Central memory CD4-positive, alpha-beta T cell (primary cell): ENCODE data around the gene NKAIN4.
A peak's percentile ranks its signal among the peaks of the same experiment; 100 is the strongest.
"Not testable (repeated sequence)": the region's sequence is repeated elsewhere in the genome, so short reads cannot be mapped to it uniquely, and the experiment has no call there.

Experiments used
- DNase-seq: peaks from one replicate; pipeline ENCODE4 v3.0.0; 2022

Gene NKAIN4

DNA sequence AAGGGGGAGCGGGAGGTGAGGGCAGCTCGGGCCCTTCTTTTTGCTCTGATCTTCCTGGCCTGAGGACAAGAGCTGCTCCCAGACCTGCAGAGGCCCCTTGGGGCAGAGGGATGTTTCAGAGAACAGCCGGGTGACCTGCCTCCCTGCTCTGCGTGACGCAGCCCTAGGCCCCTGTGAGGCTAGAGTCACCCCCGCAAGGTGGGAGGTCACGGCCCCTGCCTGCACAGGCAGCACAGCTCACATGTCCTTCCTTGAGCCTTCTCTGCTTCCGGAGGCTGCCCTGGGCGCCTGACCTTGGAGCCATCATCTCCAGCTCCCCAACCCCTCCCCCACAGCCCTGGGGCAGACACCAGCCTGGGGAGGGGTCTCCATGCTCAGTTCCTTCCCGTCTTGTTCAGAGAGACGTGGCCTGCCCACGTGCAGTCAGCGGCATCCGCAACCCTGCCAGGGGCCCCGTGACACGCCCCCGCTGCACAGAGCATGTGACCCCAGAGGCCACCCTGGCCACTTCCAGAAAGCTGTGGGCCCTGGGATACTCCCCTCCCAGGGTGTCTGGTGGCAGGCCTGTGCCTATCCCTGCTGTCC is 18.8 kb downstream of the NKAIN4 start, which contains the start of gene BIRC7:
Gene BIRC7 (plus strand): TSS at position 507 of the 585 bp plus-strand sequence. CDS start 192 bp downstream, outside the sequence.
- no peak for DNase-seq

DNA sequence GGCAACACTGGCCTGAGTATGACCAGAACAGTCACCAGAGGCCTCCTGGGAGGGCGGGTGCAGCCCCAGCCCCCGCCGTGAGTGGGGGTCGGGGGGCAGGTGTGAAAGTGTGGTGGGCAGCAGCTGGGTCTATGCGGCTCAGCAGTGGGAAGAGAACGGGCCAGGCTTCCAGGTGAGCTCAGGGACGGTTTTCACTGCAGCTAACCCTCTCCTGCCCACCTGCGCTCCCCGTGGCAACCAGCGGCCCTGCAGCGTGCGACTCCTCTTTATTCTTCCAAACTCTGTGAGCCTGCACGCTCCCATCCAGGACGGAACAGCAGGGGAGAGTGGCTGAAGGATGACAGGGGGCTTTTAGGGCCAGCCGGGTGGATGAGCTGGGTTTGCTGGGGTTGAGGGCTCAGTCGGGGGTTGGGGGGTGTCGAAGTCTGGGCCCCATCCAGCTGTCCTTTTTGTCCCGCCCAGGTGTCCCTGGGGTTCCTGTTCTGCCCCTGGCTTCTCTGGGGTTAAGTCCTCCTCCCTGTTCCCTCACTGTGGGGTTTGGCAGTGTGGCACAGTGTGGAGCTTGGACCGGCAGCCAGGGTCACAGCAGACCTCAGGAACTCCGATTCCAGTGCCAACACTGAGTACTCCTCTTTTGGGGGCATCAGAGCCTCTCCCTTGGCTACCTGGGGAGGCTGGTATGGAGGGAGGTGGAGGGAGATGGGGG is 19.4 kb downstream of the NKAIN4 start:
- no peak for DNase-seq

GRCh38 chr20:63233924-63234323 is 20.3 kb downstream of the NKAIN4 start:
- DNase-seq = no peak

DNA sequence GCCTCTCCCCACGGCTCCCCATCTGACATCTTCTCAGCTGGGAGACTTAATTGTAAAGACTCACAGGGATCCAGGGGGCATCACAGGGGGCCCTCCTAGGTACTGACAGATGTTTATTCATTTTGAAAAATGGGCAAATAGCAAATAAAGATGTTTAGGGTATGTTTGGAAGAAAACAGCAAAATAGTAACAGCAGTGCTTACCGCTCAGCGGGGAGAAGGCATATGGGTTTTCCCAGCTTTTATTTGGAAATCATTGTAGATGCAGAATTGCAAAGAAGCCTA is 21.3 kb downstream of the NKAIN4 start:
- DNase-seq = no peak

- no peak for DNase-seq
Measured at GRCh38 chr20:63232235-63233060, 21.8 kb downstream of the NKAIN4 start.

DNA sequence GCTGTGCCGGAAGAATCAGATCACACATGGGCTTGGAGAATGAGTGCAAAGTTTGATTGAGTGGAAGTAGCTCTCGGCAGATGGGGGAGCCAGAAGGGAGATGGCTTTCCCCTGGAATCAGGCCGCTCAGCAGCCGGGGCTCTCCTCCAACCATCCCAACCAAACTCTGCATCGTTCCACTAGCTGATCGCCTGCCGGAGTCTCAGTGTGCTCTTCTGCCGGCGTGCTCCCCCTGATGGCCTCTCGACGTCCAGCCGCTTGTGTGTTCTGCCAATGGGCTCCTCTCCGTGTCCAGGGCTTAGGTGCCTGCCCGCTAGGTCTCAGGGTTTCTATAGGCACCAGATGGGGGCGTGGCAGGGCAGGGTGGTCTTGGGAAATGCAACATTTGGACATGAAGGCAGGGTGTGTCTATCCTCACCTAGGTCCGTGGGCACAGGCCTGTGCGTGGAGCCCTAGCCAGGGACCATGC is 23.4 kb downstream of the NKAIN4 start:
- no peak for DNase-seq

GRCh38 chr20:63228806-63229205 is 25.5 kb downstream of the NKAIN4 start:
- no peak for DNase-seq

- no peak for DNase-seq
Measured at GRCh38 chr20:63227260-63227659, 27.0 kb downstream of the NKAIN4 start.

DNA sequence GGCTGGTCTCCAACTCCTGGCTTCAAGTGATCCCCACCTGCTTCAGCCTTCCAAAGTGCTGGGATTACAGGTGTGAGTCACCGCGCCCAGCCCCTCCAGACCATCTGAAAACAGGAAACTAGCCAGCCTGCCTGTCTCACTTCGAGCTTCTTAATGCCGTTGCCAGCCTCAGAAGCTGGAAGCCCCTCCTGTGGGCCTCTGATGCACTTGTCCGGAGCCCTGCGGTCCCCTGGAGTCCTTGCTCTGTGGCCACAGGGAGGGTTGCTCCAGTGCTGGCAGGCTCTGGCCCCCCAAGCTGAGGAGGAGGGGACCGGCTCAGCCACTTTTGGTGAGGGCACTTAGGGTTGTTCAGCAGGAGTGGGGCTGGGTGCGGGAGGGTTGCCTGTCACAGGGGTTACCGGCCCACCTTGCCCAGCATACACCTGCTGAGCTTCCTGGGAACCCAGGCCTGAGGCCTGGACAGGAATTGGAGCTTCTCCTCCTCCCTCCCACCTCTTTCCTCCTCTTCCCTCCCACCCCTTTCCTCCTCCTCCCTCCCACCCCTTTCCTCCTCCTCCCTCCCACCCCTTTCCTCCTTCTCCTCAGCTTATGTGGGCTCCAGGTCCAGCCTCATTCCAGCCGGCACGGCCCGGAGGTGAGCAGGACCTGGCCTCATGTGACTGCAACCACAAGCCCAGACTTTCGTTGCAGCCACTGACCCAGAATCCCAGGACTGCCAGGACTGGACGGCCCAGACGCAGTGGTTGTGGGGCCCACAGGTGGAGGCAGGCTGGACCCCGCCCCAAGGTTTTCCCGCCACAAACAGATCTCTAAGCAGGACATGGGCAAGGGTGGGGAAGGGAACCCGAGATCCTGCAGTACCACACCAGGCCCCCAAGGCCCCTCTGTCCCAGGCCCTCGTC is 28.0 kb downstream of the NKAIN4 start:
- DNase-seq = no peak

GRCh38 chr20:63225082-63225454 is 29.2 kb downstream of the NKAIN4 start:
- DNase-seq = no peak

DNA sequence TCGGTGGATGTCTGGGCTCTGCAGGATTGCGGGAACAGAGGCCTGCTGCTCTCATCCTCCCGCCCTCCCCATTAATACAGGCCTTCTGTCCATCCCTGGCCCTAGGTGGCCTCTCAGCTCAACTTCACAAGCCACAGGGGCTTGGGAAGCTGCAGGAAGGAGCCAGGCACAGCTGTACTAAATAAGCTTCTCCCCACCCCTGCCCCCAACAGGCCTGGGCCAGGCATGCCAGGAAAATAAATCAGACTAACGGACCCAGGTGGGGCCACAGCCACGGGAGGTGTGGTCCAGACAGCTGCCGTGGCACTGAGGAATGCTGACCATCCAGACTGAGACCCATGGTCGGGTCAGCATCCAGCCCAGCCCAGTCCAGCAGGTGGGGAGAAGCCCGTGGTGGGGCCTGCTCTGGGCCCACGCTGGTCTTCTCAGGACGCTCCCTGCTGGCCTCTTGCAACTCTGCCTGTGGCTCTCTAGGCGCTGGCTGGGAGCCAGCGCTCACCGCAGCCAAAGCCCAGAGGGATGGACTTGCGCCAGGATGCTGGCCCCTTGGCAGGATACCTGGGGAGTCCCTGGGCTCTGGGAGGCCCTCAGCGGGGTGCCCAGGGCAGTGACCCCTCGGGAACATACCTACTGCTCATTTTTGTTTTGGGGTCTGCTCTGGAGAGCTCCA is 29.7 kb downstream of the NKAIN4 start:
- DNase-seq = no peak

- no peak for DNase-seq
Measured at GRCh38 chr20:63223826-63224207, 30.4 kb downstream of the NKAIN4 start.

- peak; percentile 21 for DNase-seq
Measured at GRCh38 chr20:63223121-63223825, 31.0 kb downstream of the NKAIN4 start.

GRCh38 chr20:63222541-63222940 is 31.7 kb downstream of the NKAIN4 start:
- DNase-seq = no peak

GRCh38 chr20:63221400-63222053 is 32.7 kb downstream of the NKAIN4 start:
- not testable (repeated sequence) for DNase-seq

DNA sequence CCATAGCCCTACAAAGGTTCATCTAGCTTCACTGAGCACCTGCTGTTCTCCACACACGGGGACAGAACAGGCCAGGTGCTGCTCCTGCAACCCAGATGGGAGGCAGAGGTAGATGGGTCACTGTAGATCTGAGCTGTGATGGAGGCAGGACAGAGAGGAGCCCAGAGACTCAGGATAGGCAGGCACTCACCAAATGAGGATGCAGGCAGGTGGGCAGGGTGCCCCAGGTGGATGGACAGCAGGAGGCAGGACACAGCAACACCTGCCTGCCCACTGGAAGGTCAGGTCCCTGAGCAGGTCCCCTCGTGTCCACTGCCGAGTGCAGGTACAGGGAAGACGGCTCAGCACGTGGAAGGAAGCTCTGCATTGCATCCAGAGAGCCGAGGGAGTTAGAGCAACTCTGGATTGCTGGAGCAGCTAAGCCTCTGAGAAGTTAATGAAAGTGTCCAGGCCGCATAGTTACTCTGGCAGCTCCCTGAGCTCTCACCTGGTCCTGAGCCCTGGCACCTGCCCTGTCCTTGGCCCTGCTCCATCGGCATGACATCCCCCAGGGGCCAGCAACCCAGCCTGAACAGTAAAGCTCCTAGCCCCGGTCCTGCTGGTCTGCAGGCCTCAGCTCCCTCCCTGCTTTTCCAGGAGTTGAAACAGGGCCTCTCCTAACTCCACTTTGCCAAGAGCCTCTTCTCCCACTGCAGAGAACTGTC is 33.4 kb downstream of the NKAIN4 start:
- DNase-seq = no peak

DNA sequence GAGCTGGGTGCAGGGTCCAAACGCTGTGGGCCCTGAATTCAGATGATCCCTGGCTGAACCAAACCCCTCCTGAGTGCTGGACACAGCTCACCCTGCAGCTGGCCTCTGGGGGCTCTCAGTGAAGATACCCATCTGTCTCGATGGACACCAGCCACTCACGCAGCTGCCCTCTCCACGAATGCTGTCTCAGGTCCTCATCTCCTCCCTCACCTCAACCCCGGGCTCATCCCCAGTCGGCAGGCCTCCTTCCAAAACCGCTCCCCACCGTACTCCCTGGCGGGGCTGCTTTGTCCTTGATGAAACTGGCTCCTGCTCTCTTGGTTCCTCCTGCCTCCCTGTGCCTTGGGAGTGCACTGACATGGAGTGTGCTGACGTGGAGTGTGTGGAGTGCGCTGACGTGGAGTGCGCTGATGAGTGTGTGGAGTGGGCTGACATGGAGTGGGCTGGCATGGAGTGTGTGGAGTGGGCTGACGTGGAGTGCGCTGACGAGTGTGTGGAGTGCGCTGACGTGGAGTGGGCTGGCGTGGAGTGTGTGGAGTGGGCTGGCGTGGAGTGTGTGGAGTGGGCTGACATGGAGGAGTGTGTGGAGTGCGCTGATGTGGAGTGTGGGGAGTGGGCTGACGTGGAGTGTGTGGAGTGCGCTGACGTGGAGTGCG is 34.3 kb downstream of the NKAIN4 start:
- no peak for DNase-seq

GRCh38 chr20:63219447-63219821 is 34.8 kb downstream of the NKAIN4 start:
- DNase-seq = no peak

GRCh38 chr20:63218701-63219446 is 35.4 kb downstream of the NKAIN4 start:
- no peak for DNase-seq
